Upper lobe of right lung (tissue), 1 donor: ENCODE data around the gene KATNAL1. TPM values are rescaled to one million over a fixed set of nuclear protein-coding genes. Genes with fewer than 3 reads are reported as not detected.

Experiments
- ATAC-seq: fragments of 200-7000 bp; cut with Tn5 transposase; one replicate; pipeline ENCODE4 v1.9.1; 2020; ENCODE audit warnings: mild to moderate bottlenecking, moderate library complexity
- DNase-seq: peaks from one replicate; pipeline ENCODE4 v3.0.0-alpha.2; 2020
- H3K27ac ChIP-seq: fragments of 200-600 bp; one replicate; pipeline ENCODE4 v1.8.0; 2022
- H3K27me3 ChIP-seq: fragments of 200-600 bp; one replicate; pipeline ENCODE4 v1.8.0; 2022; ENCODE audit warnings: mild to moderate bottlenecking
- H3K36me3 ChIP-seq: fragments of 200-600 bp; one replicate; pipeline ENCODE4 v1.8.0; 2022
- H3K4me1 ChIP-seq: fragments of 200-600 bp; one replicate; pipeline ENCODE4 v1.8.0; 2022
- H3K4me3 ChIP-seq: fragments of 200-600 bp; one replicate; pipeline ENCODE4 v1.8.0; 2022; ENCODE audit warnings: mild to moderate bottlenecking
- H3K9me3 ChIP-seq: fragments of 200-600 bp; one replicate; pipeline ENCODE4 v1.8.0; 2022
- intact Hi-C: fragments of 100-400 bp; cut with DNase I; formaldehyde crosslinking; loops from one replicate; pipeline ENCODE4 v1.11.0; 2022
- total RNA-seq: library from RNA; stranded (reverse); fragmentation: NEBNext Ultra II Directional; extraction: Animal tissue kit (Norgen Biotek cat#: 25700); gene quantifications from one replicate; pipeline ENCODE4 v1.2.1, GENCODE V29; 2021
- TF ChIP-seq, protein P1 (sequence below): fragments of 200-600 bp; IDR thresholded peaks from one replicate; pipeline ENCODE4 v1.8.0; 2022; ENCODE audit warnings: antibody characterized with exemption
- donor health status: DM: no; HTN: yes; CAD: no; lungs with severe emphysema.

Gene KATNAL1
- total RNA-seq, 1 donor from 2014 or later = 17.5 TPM

DNA sequence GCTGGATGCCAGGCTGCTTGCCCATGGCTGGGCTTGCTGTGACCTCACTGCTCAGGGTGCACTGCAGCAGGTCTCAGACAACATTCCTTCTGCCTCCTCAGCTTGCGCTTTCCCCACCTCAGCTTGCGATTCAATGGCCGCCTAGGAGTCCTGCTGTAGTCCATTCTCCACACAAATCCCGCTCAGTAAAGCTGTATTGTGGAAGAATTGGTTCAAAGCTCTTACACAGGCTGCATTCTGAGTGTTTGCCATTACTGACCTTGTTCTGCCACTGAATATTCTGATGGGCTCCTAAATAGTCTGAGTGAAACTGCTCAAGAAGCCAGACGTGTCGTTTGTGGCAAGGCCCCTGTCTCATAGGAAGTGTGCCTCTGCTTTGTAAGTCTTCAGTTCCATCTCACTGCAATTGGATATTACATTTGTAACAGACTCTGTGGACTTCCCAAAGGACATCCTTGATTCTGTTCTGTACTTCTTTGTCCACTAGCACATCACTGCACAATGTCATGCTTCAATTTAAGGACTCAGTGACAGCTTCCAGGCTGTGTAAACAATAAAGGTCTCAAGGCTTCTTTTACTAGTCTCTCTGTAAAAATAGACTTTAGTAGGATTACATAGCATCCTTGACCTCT lies 49.8 kb downstream of the KATNAL1 start:
- Histone ChIP-seq H3K9me3 (no peaks in the 10 kb centered on the region), H3K27ac (no peak overlapping the region), H3K27me3 (no peaks in the 10 kb centered on the region), H3K4me1 (no peaks in the 10 kb centered on the region), H3K4me3 (no peak overlapping the region), H3K36me3 (peaks cover 8% of the 10 kb centered on the region)
- DNase-seq = no peak
- no peak for ATAC-seq
- TF ChIP-seq, protein P1, sequence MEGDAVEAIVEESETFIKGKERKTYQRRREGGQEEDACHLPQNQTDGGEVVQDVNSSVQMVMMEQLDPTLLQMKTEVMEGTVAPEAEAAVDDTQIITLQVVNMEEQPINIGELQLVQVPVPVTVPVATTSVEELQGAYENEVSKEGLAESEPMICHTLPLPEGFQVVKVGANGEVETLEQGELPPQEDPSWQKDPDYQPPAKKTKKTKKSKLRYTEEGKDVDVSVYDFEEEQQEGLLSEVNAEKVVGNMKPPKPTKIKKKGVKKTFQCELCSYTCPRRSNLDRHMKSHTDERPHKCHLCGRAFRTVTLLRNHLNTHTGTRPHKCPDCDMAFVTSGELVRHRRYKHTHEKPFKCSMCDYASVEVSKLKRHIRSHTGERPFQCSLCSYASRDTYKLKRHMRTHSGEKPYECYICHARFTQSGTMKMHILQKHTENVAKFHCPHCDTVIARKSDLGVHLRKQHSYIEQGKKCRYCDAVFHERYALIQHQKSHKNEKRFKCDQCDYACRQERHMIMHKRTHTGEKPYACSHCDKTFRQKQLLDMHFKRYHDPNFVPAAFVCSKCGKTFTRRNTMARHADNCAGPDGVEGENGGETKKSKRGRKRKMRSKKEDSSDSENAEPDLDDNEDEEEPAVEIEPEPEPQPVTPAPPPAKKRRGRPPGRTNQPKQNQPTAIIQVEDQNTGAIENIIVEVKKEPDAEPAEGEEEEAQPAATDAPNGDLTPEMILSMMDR = no peak
- intact Hi-C loops = no loop called here

DNA sequence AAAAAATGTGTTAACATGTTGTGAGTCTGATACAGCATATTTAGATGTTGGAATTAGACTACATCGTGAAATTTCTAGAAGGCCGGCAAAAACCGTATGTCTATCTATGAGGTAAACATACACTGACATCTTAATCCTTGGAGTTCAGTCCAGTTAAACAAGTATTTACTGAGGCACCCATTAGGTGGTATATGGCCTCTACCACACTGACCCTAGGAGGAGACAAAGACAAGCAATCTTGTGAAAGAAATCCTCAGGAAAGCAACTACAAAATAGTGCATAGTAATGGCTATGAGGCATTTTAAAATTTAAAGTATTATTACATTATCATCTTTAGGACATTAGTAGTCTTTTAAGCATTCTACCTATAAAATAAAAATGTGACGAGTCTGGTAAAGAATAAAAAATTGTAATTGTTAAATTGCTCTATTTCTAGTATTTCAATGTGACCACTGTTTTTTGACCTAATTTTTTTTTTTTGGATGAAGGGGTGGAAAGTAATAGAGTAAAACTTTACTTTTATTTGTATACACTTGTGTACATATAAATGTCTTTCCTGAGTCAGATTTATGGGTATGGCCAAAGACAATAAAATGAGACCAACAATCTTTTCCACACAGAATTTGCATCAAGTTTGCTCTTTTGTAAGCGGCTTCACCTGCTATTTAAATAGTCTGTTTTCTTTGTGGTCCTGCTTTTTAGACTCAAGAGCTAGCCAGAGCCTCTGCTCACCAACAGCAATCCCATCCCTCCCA lies 50.5 kb downstream of the KATNAL1 start:
- TF ChIP-seq, protein P1 = no peak
- Histone ChIP-seq H3K4me1 (no peaks in the 10 kb centered on the region), H3K4me3 (no peak overlapping the region), H3K36me3 (peaks cover 8% of the 10 kb centered on the region), H3K27ac (no peak overlapping the region), H3K9me3 (no peaks in the 10 kb centered on the region), H3K27me3 (no peaks in the 10 kb centered on the region)
- ATAC-seq = no peak
- no peak for DNase-seq
- intact Hi-C loops = no loop called here

DNA sequence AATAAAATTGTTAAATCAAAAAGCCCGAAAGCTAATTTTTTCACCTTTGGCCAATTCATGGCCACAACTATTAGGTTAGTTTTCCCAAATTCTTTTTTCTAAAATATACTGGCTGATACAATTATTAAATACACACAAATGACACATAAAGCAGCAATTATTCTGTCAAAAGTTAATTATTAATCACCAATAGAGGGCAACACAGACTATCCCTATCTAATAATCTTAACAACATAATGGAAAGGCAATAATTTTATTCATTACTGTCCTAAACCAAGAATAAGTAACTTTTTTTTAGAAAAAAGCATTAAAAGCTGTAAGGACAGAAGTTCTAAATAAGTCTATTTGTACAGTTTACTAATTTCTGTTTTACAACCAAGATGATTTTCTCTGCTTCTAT lies 51.7 kb downstream of the KATNAL1 start:
- Histone ChIP-seq H3K4me3 (no peak overlapping the region), H3K36me3 (peaks cover 8% of the 10 kb centered on the region), H3K27me3 (no peaks in the 10 kb centered on the region), H3K9me3 (no peaks in the 10 kb centered on the region), H3K4me1 (no peaks in the 10 kb centered on the region), H3K27ac (no peak overlapping the region)
- no peak for DNase-seq
- TF ChIP-seq, protein P1 = peak; percentile 32
- no peak for ATAC-seq
- intact Hi-C loops = no loop called here

GRCh38 chr13:30253830-30254229 lies 53.5 kb downstream of the KATNAL1 start:
- no peaks in the 10 kb centered on the region for H3K9me3 ChIP-seq
- H3K4me1 ChIP-seq = no peaks in the 10 kb centered on the region
- no peak overlapping the region for H3K4me3 ChIP-seq
- TF ChIP-seq, protein P1 = no peak
- intact Hi-C loops = no loop called here
- ATAC-seq = no peak
- H3K27ac ChIP-seq = no peak overlapping the region
- peaks cover 8% of the 10 kb centered on the region for H3K36me3 ChIP-seq
- no peaks in the 10 kb centered on the region for H3K27me3 ChIP-seq
- DNase-seq = no peak

- no peak for DNase-seq
- no peak overlapping the region for H3K27ac ChIP-seq
- no peak for ATAC-seq
- TF ChIP-seq, protein P1 = no peak
- intact Hi-C loops = no loop called here
- H3K27me3 ChIP-seq = no peaks in the 10 kb centered on the region
- H3K36me3 ChIP-seq = no peaks in the 10 kb centered on the region
- H3K4me1 ChIP-seq = no peaks in the 10 kb centered on the region
- no peak overlapping the region for H3K4me3 ChIP-seq
- H3K9me3 ChIP-seq = no peaks in the 10 kb centered on the region
These were observed 59.9 kb downstream of the KATNAL1 start for GRCh38 chr13:30247406-30247805.
